Hematopoietic multipotent progenitor cell treated with erythropoietin and hydrocortisone succinate and interleukin-3 and kit ligand, for 15 days (in vitro differentiated cells): ENCODE results near the gene MRPL36.

Source experiments
- DNase-seq: peaks from one replicate; pipeline ENCODE4 v3.0.0-alpha.2; 2015; ENCODE audit warnings: low spot score

Gene MRPL36

GRCh38 chr5:1781726-1782384 lies 17.8 kb downstream of the MRPL36 start:
- DNase-seq, result no peak

GRCh38 chr5:1781107-1781506 lies 18.5 kb downstream of the MRPL36 start:
- no peak for DNase-seq

- no peak for DNase-seq
Observed at GRCh38 chr5:1780614-1780930, 19.1 kb downstream of the MRPL36 start.

- no peak for DNase-seq
Observed at GRCh38 chr5:1779782-1780613, 19.6 kb downstream of the MRPL36 start.

GRCh38 chr5:1779021-1779680 lies 20.5 kb downstream of the MRPL36 start:
- DNase-seq, result no peak

GRCh38 chr5:1778138-1779020 lies 21.3 kb downstream of the MRPL36 start:
- no peak for DNase-seq

GRCh38 chr5:1777281-1778137 lies 22.1 kb downstream of the MRPL36 start:
- no peak for DNase-seq

- DNase-seq, result no peak
Observed at GRCh38 chr5:1776831-1777230, 22.8 kb downstream of the MRPL36 start.

- no peak for DNase-seq
Observed at GRCh38 chr5:1772634-1773033, 27.0 kb downstream of the MRPL36 start.

GRCh38 chr5:1771149-1772065 lies 28.2 kb downstream of the MRPL36 start:
- no peak for DNase-seq

- no peak for DNase-seq
Observed at GRCh38 chr5:1770443-1770802, 29.2 kb downstream of the MRPL36 start.

- no peak for DNase-seq
Observed at GRCh38 chr5:1769752-1770442, 29.7 kb downstream of the MRPL36 start.

GRCh38 chr5:1769017-1769640 lies 30.5 kb downstream of the MRPL36 start:
- DNase-seq, result no peak

- no peak for DNase-seq
Observed at GRCh38 chr5:1768283-1769000, 31.2 kb downstream of the MRPL36 start.

GRCh38 chr5:1767524-1768282 lies 31.9 kb downstream of the MRPL36 start:
- no peak for DNase-seq

- DNase-seq, result no peak
Observed at GRCh38 chr5:1765880-1766235, 33.8 kb downstream of the MRPL36 start.

GRCh38 chr5:1765141-1765879 lies 34.3 kb downstream of the MRPL36 start:
- DNase-seq, result no peak
